Natural killer cell (primary cell): ENCODE results near the gene CDPF1. TPM values are rescaled to one million over a fixed set of nuclear protein-coding genes. Genes with fewer than 3 reads are reported as not detected.

Experiments used
- ATAC-seq, 3 donors: fragments of 150-1000 bp in 2 of 3; fragments of 200-7000 bp in 1 of 3; cut with Tn5 transposase; 1 replicate in 1 of 3; 2 replicates in 2 of 3; pipeline ENCODE4 v1.10.0; 2021; ENCODE audit warnings: mild to moderate bottlenecking in 2 of 3, moderate library complexity in 2 of 3
- DNase-seq, 2 donors: peaks; one replicate each; pipeline versions ENCODE4 v3.0.0 to v3.0.0-alpha.2; 2013 to 2021; ENCODE audit warnings: mixed read lengths in 1 of 2
- H3K27ac ChIP-seq: one replicate; pipeline ENCODE4 v1.5.1; 2013; ENCODE audit warnings: mild to moderate bottlenecking, low read length
- H3K27me3 ChIP-seq: one replicate; pipeline ENCODE4 v1.6.1; 2013; ENCODE audit warnings: low read length; ENCODE audit not compliant: control insufficient read depth, insufficient read depth
- H3K36me3 ChIP-seq: one replicate; pipeline ENCODE4 v1.6.1; 2013; ENCODE audit warnings: low read length; ENCODE audit not compliant: control insufficient read depth, insufficient read depth
- H3K4me1 ChIP-seq: one replicate; pipeline ENCODE4 v1.6.1; 2013; ENCODE audit warnings: low read length; ENCODE audit not compliant: control insufficient read depth, insufficient read depth
- H3K4me3 ChIP-seq: one replicate; pipeline ENCODE4 v1.5.1; 2013; ENCODE audit warnings: low read length
- H3K9me3 ChIP-seq: one replicate; pipeline ENCODE4 v1.6.1; 2013; ENCODE audit warnings: low read length; ENCODE audit not compliant: control insufficient read depth, insufficient read depth
- H3K27ac Mint-ChIP-seq, 2 donors: one replicate each; pipeline ENCODE4 v1.8.0; 2022; ENCODE audit warnings: mild to moderate bottlenecking in 2 of 2, mixed read lengths in 2 of 2, moderate library complexity in 1 of 2
- H3K27me3 Mint-ChIP-seq, 2 donors: one replicate each; pipeline ENCODE4 v1.8.0; 2022; ENCODE audit warnings: low read depth in 2 of 2, mixed read lengths in 2 of 2
- H3K36me3 Mint-ChIP-seq: one replicate; pipeline ENCODE4 v1.8.0; 2022; ENCODE audit warnings: mixed read lengths
- H3K4me1 Mint-ChIP-seq, 2 donors: one replicate each; pipeline ENCODE4 v1.8.0; 2022; ENCODE audit warnings: mixed read lengths in 2 of 2
- H3K4me3 Mint-ChIP-seq: one replicate; pipeline ENCODE4 v1.8.0; 2022; ENCODE audit warnings: mild to moderate bottlenecking, moderate library complexity, mixed read lengths
- H3K9me3 Mint-ChIP-seq, 2 donors: one replicate each; pipeline ENCODE4 v1.8.0; 2022; ENCODE audit warnings: mixed read lengths in 2 of 2
- CTCF ChIP-seq: fragments of 200-600 bp; IDR thresholded peaks from one replicate; pipeline ENCODE4 v1.8.0; 2022; ENCODE audit warnings: antibody characterized with exemption
- WGBS: methylation state at CpG from one replicate; pipeline ENCODE4 v1.1.7; 2013; ENCODE audit warnings: missing lambda C conversion rate; ENCODE audit not compliant: insufficient coverage; 5-methylcytosine and 5-hydroxymethylcytosine counted together
- intact Hi-C: fragments of 100-400 bp; cut with micrococcal nuclease; formaldehyde crosslinking; loops from one replicate; pipeline ENCODE4 v1.14.2; 2022
- total RNA-seq, 4 donors: library from RNA; stranded (reverse); fragments of 120-200 nt in 1 of 4; gene quantifications; one replicate each; pipeline versions ENCODE4 v1.2.3 to v1.2.4, GENCODE V29; 2013 to 2022

Gene CDPF1
- total RNA-seq, 3 donors from 2014 or later (not counting 1 experiment from before 2014, with no cell fraction given): 5.0 to 11.4 (median 7.2) TPM

GRCh38 chr22:46196278-46196677 lies 53.8 kb downstream of the CDPF1 start:
- no peak for ATAC-seq
- no peak overlapping the region for H3K4me3 ChIP-seq
- no peaks in the 10 kb centered on the region for H3K9me3 Mint-ChIP-seq
- no peak for TF ChIP-seq CTCF
- no peaks in the 10 kb centered on the region for H3K27me3 ChIP-seq
- no peak overlapping the region for H3K4me3 Mint-ChIP-seq
- H3K36me3 ChIP-seq: peaks cover 4% of the 10 kb centered on the region
- H3K4me1 Mint-ChIP-seq: peaks cover 9 to 15% of the 10 kb centered on the region in 2 donors
- no peaks in the 10 kb centered on the region for H3K36me3 Mint-ChIP-seq
- no peaks in the 10 kb centered on the region for H3K9me3 ChIP-seq
- no peak overlapping the region for H3K27ac ChIP-seq
- H3K27ac Mint-ChIP-seq: no peak overlapping the region
- peaks cover 5% of the 10 kb centered on the region for H3K4me1 ChIP-seq
- WGBS: 96% methylated on average over 8 of the region's 8 CpGs
- no peak for DNase-seq
- intact Hi-C loops: no loop called here
- no peaks in the 10 kb centered on the region for H3K27me3 Mint-ChIP-seq

- Mint-ChIP-seq H3K27me3 (no peaks in the 10 kb centered on the region), H3K4me1 (peaks cover 5 to 11% of the 10 kb centered on the region in 2 donors), H3K36me3 (no peaks in the 10 kb centered on the region), H3K27ac (no peak overlapping the region), H3K9me3 (no peaks in the 10 kb centered on the region), H3K4me3 (no peak overlapping the region)
- no peaks in the 10 kb centered on the region for H3K27me3 ChIP-seq
- ATAC-seq: no peak
- TF ChIP-seq CTCF: no peak
- 91% methylated on average over 17 of the region's 18 CpGs for WGBS
- no peak for DNase-seq
- no peaks in the 10 kb centered on the region for H3K9me3 ChIP-seq
- H3K4me1 ChIP-seq: no peaks in the 10 kb centered on the region
- H3K4me3 ChIP-seq: no peak overlapping the region
- H3K27ac ChIP-seq: no peak overlapping the region
- H3K36me3 ChIP-seq: peaks cover 4% of the 10 kb centered on the region
- intact Hi-C loops: no loop called here
These were observed 54.5 kb downstream of the CDPF1 start for GRCh38 chr22:46195487-46196165.

Other genes with a start within 250 kb of the CDPF1 start
- gene PPARA, start 99.8 kb downstream of the CDPF1 start, total RNA-seq: 10 to 100 TPM; 20.1 to 27.8 (median 27.0) TPM
- gene PKDREJ, start 13.1 kb upstream of the CDPF1 start, total RNA-seq: under 1 TPM; 0.07 to 0.25 (median 0.20) TPM
- gene TTC38, start 17.7 kb upstream of the CDPF1 start, total RNA-seq: 100 to 1,000 TPM; 251 to 313 (median 312) TPM
- gene GTSE1, start 46.6 kb upstream of the CDPF1 start, total RNA-seq: 1 to 10 TPM; 2.7 to 4.0 (median 2.9) TPM
- 10 to 100 TPM; 54.5 to 77.9 (median 58.4) TPM for gene TRMU, start 85.4 kb upstream of the CDPF1 start, total RNA-seq